HepG2 (cell line): Measurements from ENCODE around the gene ZPR1. TPM values are rescaled to one million over a fixed set of nuclear protein-coding genes. Genes with fewer than 3 reads are reported as not detected.

Experiments
- GFI1 ChIP-seq: sonication (generic); formaldehyde crosslinking; IDR thresholded peaks from 2 replicates; pipeline ENCODE4 v1.5.0; 2020; ENCODE audit warnings: missing genetic modification reagents, mild to moderate bottlenecking, borderline replicate concordance
- MLLT10 ChIP-seq: sonication (generic); formaldehyde crosslinking; IDR thresholded peaks from 2 replicates; pipeline ENCODE4 v1.4.0; 2020; ENCODE audit warnings: missing genetic modification reagents
- NFRKB ChIP-seq: fragments of 450-650 bp; IDR thresholded peaks from 2 replicates; pipeline ENCODE4 v1.6.1; 2017
- SIX1 ChIP-seq: sonication (generic); formaldehyde crosslinking; IDR thresholded peaks from 2 replicates; pipeline ENCODE4 v1.4.0; 2020; ENCODE audit warnings: missing genetic modification reagents, borderline replicate concordance
- SRY ChIP-seq: sonication (generic); formaldehyde crosslinking; IDR thresholded peaks from 2 replicates; pipeline ENCODE4 v1.8.0; 2022; ENCODE audit warnings: mild to moderate bottlenecking, missing genetic modification reagents
- SSRP1 ChIP-seq: IDR thresholded peaks from 2 replicates; pipeline ENCODE4 v1.6.1; 2016; ENCODE audit warnings: control low read depth
- YY1 ChIP-seq: IDR thresholded peaks from 2 replicates; pipeline ENCODE4 v1.6.1; 2011; ENCODE audit warnings: low read length, low read depth, moderate library complexity, mild to moderate bottlenecking; ENCODE audit not compliant: insufficient read depth, insufficient replicate concordance
- ZMYM3 ChIP-seq: sonication (generic); formaldehyde crosslinking; IDR thresholded peaks from 2 replicates; pipeline ENCODE4 v1.5.1; 2020; ENCODE audit warnings: mild to moderate bottlenecking, missing genetic modification reagents
- ZNF253 ChIP-seq: sonication (generic); formaldehyde crosslinking; IDR thresholded peaks from 2 replicates; pipeline ENCODE4 v1.8.0; 2022; ENCODE audit warnings: mild to moderate bottlenecking, missing genetic modification reagents, borderline replicate concordance
- ZNF432 ChIP-seq: sonication (generic); formaldehyde crosslinking; IDR thresholded peaks from 2 replicates; pipeline ENCODE4 v1.5.0; 2020; ENCODE audit warnings: missing genetic modification reagents, mild to moderate bottlenecking, borderline replicate concordance
- polyA plus RNA-seq, 8 experiments: library from polyadenylated mRNA; depleted of rRNA in 3 of 8; stranded (reverse) in 7 of 8; unstranded in 1 of 8; fragments of >200 nt; fragmentation: Illumina TruSeq in 4 of 8; extraction: Trizol in 4 of 8; gene quantifications; 2 replicates each; pipeline versions ENCODE4 v1.2.1 to v1.2.3, GENCODE V29; 2011 to 2016; ENCODE audit warnings: low read depth in 4 of 8, missing spikeins in 1 of 8, mixed read lengths in 1 of 8; ENCODE audit not compliant: insufficient read depth in 1 of 8
- total RNA-seq, 5 experiments: library from RNA; depleted of rRNA; stranded (reverse); fragments of >200 nt; fragmentation: Illumina TruSeq; extraction: Trizol; gene quantifications; 2 replicates each; pipeline ENCODE4 v1.2.3, GENCODE V29; 2016; ENCODE audit warnings: low read depth in 1 of 5
- TF ChIP-seq, protein P1 (sequence below): sonication (generic); formaldehyde crosslinking; IDR thresholded peaks from 2 replicates; pipeline ENCODE4 v1.5.0; 2020; ENCODE audit warnings: mild to moderate bottlenecking, missing genetic modification reagents, borderline replicate concordance
- TF ChIP-seq, protein P2 (sequence below): sonication (generic); formaldehyde crosslinking; IDR thresholded peaks from 2 replicates; pipeline ENCODE4 v1.5.0; 2020; ENCODE audit warnings: missing genetic modification reagents, mild to moderate bottlenecking, borderline replicate concordance
- TF ChIP-seq, protein P3 (sequence below): IDR thresholded peaks from 2 replicates; pipeline ENCODE4 v1.6.1; 2012; ENCODE audit warnings: inconsistent platforms
- TF ChIP-seq, protein P4 (sequence below): sonication (generic); formaldehyde crosslinking; IDR thresholded peaks from 2 replicates; pipeline ENCODE4 v1.4.0; 2020; ENCODE audit warnings: missing genetic modification reagents
- TF ChIP-seq, protein P5 (sequence below): sonication (generic); formaldehyde crosslinking; IDR thresholded peaks from 2 replicates; pipeline ENCODE4 v1.8.0; 2022; ENCODE audit warnings: mild to moderate bottlenecking, missing genetic modification reagents, moderate library complexity
- TF ChIP-seq, protein P6 (sequence below): fragments of 450-650 bp; IDR thresholded peaks from 2 replicates; pipeline ENCODE4 v1.6.1; 2017

ZPR1 gene
- total and polyA plus RNA-seq, 2 of the 13 experiments (the other 11 are each of a cell fraction or from before 2014, with no cell fraction given) = 40.0 to 79.3 TPM

DNA sequence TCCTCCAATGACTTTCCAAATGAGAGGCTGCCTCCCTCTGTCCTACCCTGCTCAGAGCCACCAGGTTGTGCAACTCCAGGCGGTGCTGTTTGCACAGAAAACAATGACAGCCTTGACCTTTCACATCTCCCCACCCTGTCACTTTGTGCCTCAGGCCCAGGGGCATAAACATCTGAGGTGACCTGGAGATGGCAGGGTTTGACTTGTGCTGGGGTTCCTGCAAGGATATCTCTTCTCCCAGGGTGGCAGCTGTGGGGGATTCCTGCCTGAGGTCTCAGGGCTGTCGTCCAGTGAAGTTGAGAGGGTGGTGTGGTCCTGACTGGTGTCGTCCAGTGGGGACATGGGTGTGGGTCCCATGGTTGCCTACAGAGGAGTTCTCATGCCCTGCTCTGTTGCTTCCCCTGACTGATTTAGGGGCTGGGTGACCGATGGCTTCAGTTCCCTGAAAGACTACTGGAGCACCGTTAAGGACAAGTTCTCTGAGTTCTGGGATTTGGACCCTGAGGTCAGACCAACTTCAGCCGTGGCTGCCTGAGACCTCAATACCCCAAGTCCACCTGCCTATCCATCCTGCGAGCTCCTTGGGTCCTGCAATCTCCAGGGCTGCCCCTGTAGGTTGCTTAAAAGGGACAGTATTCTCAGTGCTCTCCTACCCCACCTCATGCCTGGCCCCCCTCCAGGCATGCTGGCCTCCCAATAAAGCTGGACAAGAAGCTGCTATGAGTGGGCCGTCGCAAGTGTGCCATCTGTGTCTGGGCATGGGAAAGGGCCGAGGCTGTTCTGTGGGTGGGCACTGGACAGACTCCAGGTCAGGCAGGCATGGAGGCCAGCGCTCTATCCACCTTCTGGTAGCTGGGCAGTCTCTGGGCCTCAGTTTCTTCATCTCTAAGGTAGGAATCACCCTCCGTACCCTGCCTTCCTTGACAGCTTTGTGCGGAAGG lies 44.8 kb upstream of the ZPR1 start (continued):
- TF ChIP-seq, protein P1, sequence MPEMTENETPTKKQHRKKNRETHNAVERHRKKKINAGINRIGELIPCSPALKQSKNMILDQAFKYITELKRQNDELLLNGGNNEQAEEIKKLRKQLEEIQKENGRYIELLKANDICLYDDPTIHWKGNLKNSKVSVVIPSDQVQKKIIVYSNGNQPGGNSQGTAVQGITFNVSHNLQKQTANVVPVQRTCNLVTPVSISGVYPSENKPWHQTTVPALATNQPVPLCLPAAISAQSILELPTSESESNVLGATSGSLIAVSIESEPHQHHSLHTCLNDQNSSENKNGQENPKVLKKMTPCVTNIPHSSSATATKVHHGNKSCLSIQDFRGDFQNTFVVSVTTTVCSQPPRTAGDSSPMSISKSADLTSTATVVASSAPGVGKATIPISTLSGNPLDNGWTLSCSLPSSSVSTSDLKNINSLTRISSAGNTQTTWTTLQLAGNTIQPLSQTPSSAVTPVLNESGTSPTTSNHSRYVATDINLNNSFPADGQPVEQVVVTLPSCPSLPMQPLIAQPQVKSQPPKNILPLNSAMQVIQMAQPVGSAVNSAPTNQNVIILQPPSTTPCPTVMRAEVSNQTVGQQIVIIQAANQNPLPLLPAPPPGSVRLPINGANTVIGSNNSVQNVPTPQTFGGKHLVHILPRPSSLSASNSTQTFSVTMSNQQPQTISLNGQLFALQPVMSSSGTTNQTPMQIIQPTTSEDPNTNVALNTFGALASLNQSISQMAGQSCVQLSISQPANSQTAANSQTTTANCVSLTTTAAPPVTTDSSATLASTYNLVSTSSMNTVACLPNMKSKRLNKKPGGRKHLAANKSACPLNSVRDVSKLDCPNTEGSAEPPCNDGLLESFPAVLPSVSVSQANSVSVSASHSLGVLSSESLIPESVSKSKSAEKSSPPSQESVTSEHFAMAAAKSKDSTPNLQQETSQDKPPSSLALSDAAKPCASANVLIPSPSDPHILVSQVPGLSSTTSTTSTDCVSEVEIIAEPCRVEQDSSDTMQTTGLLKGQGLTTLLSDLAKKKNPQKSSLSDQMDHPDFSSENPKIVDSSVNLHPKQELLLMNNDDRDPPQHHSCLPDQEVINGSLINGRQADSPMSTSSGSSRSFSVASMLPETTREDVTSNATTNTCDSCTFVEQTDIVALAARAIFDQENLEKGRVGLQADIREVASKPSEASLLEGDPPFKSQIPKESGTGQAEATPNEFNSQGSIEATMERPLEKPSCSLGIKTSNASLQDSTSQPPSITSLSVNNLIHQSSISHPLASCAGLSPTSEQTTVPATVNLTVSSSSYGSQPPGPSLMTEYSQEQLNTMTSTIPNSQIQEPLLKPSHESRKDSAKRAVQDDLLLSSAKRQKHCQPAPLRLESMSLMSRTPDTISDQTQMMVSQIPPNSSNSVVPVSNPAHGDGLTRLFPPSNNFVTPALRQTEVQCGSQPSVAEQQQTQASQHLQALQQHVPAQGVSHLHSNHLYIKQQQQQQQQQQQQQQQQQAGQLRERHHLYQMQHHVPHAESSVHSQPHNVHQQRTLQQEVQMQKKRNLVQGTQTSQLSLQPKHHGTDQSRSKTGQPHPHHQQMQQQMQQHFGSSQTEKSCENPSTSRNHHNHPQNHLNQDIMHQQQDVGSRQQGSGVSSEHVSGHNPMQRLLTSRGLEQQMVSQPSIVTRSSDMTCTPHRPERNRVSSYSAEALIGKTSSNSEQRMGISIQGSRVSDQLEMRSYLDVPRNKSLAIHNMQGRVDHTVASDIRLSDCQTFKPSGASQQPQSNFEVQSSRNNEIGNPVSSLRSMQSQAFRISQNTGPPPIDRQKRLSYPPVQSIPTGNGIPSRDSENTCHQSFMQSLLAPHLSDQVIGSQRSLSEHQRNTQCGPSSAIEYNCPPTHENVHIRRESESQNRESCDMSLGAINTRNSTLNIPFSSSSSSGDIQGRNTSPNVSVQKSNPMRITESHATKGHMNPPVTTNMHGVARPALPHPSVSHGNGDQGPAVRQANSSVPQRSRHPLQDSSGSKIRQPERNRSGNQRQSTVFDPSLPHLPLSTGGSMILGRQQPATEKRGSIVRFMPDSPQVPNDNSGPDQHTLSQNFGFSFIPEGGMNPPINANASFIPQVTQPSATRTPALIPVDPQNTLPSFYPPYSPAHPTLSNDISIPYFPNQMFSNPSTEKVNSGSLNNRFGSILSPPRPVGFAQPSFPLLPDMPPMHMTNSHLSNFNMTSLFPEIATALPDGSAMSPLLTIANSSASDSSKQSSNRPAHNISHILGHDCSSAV (CRISPR knock-in tag) = no peak
- TF ChIP-seq ZNF432 (no peak), MLLT10 (CRISPR knock-in tag) (0 out of 2 replicates have a peak, but pooled peaks have one; percentile 51), GFI1 (CRISPR knock-in tag) (no peak; the same call in 1 of the 2 replicates), SRY (peak; percentile 79; the same call in 1 of the 2 replicates), ZNF253 (CRISPR knock-in tag) (0 out of 2 replicates have a peak, but pooled peaks have one; percentile 48), SSRP1 (no peak), ZMYM3 (CRISPR knock-in tag) (peak; percentile 69; the same call in 1 of the 2 replicates), NFRKB (no peak), SIX1 (peak; percentile 81), YY1 (peak; percentile 18)
- TF ChIP-seq, protein P2, sequence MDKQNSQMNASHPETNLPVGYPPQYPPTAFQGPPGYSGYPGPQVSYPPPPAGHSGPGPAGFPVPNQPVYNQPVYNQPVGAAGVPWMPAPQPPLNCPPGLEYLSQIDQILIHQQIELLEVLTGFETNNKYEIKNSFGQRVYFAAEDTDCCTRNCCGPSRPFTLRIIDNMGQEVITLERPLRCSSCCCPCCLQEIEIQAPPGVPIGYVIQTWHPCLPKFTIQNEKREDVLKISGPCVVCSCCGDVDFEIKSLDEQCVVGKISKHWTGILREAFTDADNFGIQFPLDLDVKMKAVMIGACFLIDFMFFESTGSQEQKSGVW = no peak
- TF ChIP-seq, protein P3, sequence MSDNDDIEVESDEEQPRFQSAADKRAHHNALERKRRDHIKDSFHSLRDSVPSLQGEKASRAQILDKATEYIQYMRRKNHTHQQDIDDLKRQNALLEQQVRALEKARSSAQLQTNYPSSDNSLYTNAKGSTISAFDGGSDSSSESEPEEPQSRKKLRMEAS = no peak
- TF ChIP-seq, protein P4, sequence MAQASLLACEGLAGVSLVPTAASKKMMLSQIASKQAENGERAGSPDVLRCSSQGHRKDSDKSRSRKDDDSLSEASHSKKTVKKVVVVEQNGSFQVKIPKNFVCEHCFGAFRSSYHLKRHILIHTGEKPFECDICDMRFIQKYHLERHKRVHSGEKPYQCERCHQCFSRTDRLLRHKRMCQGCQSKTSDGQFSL (CRISPR knock-in tag) = peak; percentile 33; the same call in 1 of the 2 replicates
- TF ChIP-seq, protein P5, sequence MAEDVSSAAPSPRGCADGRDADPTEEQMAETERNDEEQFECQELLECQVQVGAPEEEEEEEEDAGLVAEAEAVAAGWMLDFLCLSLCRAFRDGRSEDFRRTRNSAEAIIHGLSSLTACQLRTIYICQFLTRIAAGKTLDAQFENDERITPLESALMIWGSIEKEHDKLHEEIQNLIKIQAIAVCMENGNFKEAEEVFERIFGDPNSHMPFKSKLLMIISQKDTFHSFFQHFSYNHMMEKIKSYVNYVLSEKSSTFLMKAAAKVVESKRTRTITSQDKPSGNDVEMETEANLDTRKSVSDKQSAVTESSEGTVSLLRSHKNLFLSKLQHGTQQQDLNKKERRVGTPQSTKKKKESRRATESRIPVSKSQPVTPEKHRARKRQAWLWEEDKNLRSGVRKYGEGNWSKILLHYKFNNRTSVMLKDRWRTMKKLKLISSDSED (CRISPR knock-in tag) = no peak
- TF ChIP-seq, protein P6, sequence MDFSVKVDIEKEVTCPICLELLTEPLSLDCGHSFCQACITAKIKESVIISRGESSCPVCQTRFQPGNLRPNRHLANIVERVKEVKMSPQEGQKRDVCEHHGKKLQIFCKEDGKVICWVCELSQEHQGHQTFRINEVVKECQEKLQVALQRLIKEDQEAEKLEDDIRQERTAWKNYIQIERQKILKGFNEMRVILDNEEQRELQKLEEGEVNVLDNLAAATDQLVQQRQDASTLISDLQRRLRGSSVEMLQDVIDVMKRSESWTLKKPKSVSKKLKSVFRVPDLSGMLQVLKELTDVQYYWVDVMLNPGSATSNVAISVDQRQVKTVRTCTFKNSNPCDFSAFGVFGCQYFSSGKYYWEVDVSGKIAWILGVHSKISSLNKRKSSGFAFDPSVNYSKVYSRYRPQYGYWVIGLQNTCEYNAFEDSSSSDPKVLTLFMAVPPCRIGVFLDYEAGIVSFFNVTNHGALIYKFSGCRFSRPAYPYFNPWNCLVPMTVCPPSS = no peak
